Cardiac fibroblast (primary cell): ENCODE measurements around the gene EFCAB13.
A peak's percentile ranks its signal among the peaks of the same experiment; 100 is the strongest.

Experiments used
- DNase-seq, 2 donors: peaks; one replicate each; pipeline versions ENCODE4 v3.0.0 to v3.0.0-alpha.2; 2010; ENCODE audit warnings: low read depth in 2 of 2
- H3K4me3 ChIP-seq, 2 donors: replicated peaks in 1 of 2; 1 replicate in 1 of 2; 2 replicates in 1 of 2; pipeline ENCODE4 v1.5.1; 2011; ENCODE audit warnings: low read depth in 2 of 2, low read length in 2 of 2, mild to moderate bottlenecking in 2 of 2, moderate library complexity in 1 of 2
- CTCF ChIP-seq: IDR thresholded peaks from one replicate; pipeline ENCODE4 v1.5.1; 2011; ENCODE audit warnings: low read depth, mild to moderate bottlenecking, low read length, inconsistent platforms

The EFCAB13 gene

GRCh38 chr17:47287068-47287467, 36.7 kb upstream of the EFCAB13 start:
- TF ChIP-seq CTCF, result no peak

GRCh38 chr17:47287639-47288038, 36.1 kb upstream of the EFCAB13 start:
- no peak overlapping the region for H3K4me3 ChIP-seq
- no peak for TF ChIP-seq CTCF
- no peak for DNase-seq

More at GRCh38 chr17:47287068-47287467, 36.7 kb upstream of the EFCAB13 start:
- H3K4me3 ChIP-seq, result no peak overlapping the region
- no peak for DNase-seq

GRCh38 chr17:47288531-47289116, 35.1 kb upstream of the EFCAB13 start:
- no peak for TF ChIP-seq CTCF
- no peak overlapping the region for H3K4me3 ChIP-seq
- DNase-seq, result peak; percentile 42 to 71

GRCh38 chr17:47289302-47289701, 34.5 kb upstream of the EFCAB13 start:
- H3K4me3 ChIP-seq, result no peak overlapping the region
- no peak for TF ChIP-seq CTCF
- no peak for DNase-seq

GRCh38 chr17:47290870-47291241, 32.9 kb upstream of the EFCAB13 start:
- H3K4me3 ChIP-seq, result no peak overlapping the region
- no peak for DNase-seq
- no peak for TF ChIP-seq CTCF

- DNase-seq, result peak in 1 of 2 donors; percentile 31
- no peak overlapping the region for H3K4me3 ChIP-seq
- no peak for TF ChIP-seq CTCF
Observed at GRCh38 chr17:47291242-47291873, 32.4 kb upstream of the EFCAB13 start.
